Esophagus mucosa (tissue), 1 donor: ENCODE measurements around the gene APBA1. TPM values are rescaled to one million over a fixed set of nuclear protein-coding genes. Genes with fewer than 3 reads are reported as not detected.
A peak's percentile ranks its signal among the peaks of the same experiment; 100 is the strongest.

Experiments
- ATAC-seq: fragments of 200-7000 bp; cut with Tn5 transposase; one replicate; pipeline ENCODE4 v1.9.1; 2020
- total RNA-seq: library from RNA; stranded (reverse); gene quantifications from one replicate; pipeline ENCODE4 v1.2.4, GENCODE V29; 2023
- donor health status: DM: yes; HTN: yes; CAD: no.

APBA1 gene
- total RNA-seq, 1 donor from 2014 or later: 0.76 TPM

- no peak for ATAC-seq
Measured at GRCh38 chr9:69577123-69577522, 95.0 kb downstream of the APBA1 start.

GRCh38 chr9:69574057-69574456 lies 98.1 kb downstream of the APBA1 start:
- no peak for ATAC-seq

- ATAC-seq: no peak
Measured at GRCh38 chr9:69573651-69574050, 98.5 kb downstream of the APBA1 start.

GRCh38 chr9:69572611-69573010 lies 99.6 kb downstream of the APBA1 start:
- ATAC-seq: no peak

- no peak for ATAC-seq
Measured at GRCh38 chr9:69571032-69571431, 101.1 kb downstream of the APBA1 start.

- peak; percentile 79 for ATAC-seq
Measured at GRCh38 chr9:69569738-69570451, 102.3 kb downstream of the APBA1 start.

GRCh38 chr9:69564557-69564956 lies 107.6 kb downstream of the APBA1 start:
- ATAC-seq: no peak

GRCh38 chr9:69559126-69559525 lies 113.0 kb downstream of the APBA1 start:
- no peak for ATAC-seq

GRCh38 chr9:69556707-69557106 lies 115.5 kb downstream of the APBA1 start:
- ATAC-seq: no peak

GRCh38 chr9:69555802-69556201 lies 116.4 kb downstream of the APBA1 start:
- ATAC-seq: no peak

- ATAC-seq: no peak
Measured at GRCh38 chr9:69554945-69555344, 117.2 kb downstream of the APBA1 start.

GRCh38 chr9:69549310-69550202 lies 122.6 kb downstream of the APBA1 start:
- peak; percentile 58 for ATAC-seq

- no peak for ATAC-seq
Measured at GRCh38 chr9:69548681-69549080, 123.5 kb downstream of the APBA1 start.

- ATAC-seq: no peak
Measured at GRCh38 chr9:69546265-69546664, 125.9 kb downstream of the APBA1 start.

- ATAC-seq: no peak
Measured at GRCh38 chr9:69542942-69543704, 129.0 kb downstream of the APBA1 start.

- ATAC-seq: no peak
Measured at GRCh38 chr9:69542058-69542457, 130.1 kb downstream of the APBA1 start.

- no peak for ATAC-seq
Measured at GRCh38 chr9:69535911-69536310, 136.3 kb downstream of the APBA1 start.

- ATAC-seq: no peak
Measured at GRCh38 chr9:69535286-69535832, 136.8 kb downstream of the APBA1 start.

- no peak for ATAC-seq
Measured at GRCh38 chr9:69532396-69532795, 139.8 kb downstream of the APBA1 start.

GRCh38 chr9:69527454-69527853 lies 144.7 kb downstream of the APBA1 start:
- no peak for ATAC-seq

GRCh38 chr9:69526699-69527098 lies 145.5 kb downstream of the APBA1 start:
- no peak for ATAC-seq

GRCh38 chr9:69519470-69520240 lies 152.5 kb downstream of the APBA1 start:
- no peak for ATAC-seq
